OCI-LY1 (cell line): ENCODE measurements around the gene TLCD2.

Experiments
- H2AFZ ChIP-seq: fragments of 200-600 bp; sonication (generic), shearing (Covaris generic); 2 replicates; pipeline ENCODE4 v1.6.0; 2014; ENCODE audit warnings: antibody characterized with exemption, mild to moderate bottlenecking, low read length
- H3F3A ChIP-seq: fragments of 200-600 bp; sonication (generic), shearing (Covaris generic); 2 replicates; pipeline ENCODE4 v1.6.0; 2014; ENCODE audit warnings: mild to moderate bottlenecking, antibody characterized with exemption, low read length, moderate library complexity; ENCODE audit not compliant: insufficient read depth
- H3K27ac ChIP-seq: fragments of 200-600 bp; sonication (generic); 2 replicates; pipeline ENCODE4 v1.5.1; 2014; ENCODE audit warnings: low read length, mixed run types, mild to moderate bottlenecking, low read depth; ENCODE audit not compliant: poor library complexity, severe bottlenecking
- H3K27me3 ChIP-seq: fragments of 200-600 bp; sonication (generic); 2 replicates; pipeline ENCODE4 v1.6.0; 2014; ENCODE audit warnings: antibody characterized with exemption, mild to moderate bottlenecking, low read length, moderate library complexity; ENCODE audit not compliant: insufficient read depth
- H3K36me3 ChIP-seq: fragments of 200-600 bp; sonication (generic); 2 replicates; pipeline ENCODE4 v1.6.1; 2014; ENCODE audit warnings: mild to moderate bottlenecking, antibody characterized with exemption, low read length, moderate library complexity, mixed read lengths; ENCODE audit not compliant: insufficient read depth
- H3K4me1 ChIP-seq: fragments of 200-600 bp; sonication (generic); 2 replicates; pipeline ENCODE4 v1.5.1; 2014; ENCODE audit warnings: mild to moderate bottlenecking, low read length, moderate library complexity; ENCODE audit not compliant: insufficient read depth, severe bottlenecking
- H3K4me2 ChIP-seq: fragments of 200-600 bp; sonication (generic), shearing (Covaris generic); 2 replicates; pipeline ENCODE4 v1.6.1; 2014; ENCODE audit warnings: low read length
- H3K4me3 ChIP-seq: fragments of 200-600 bp; sonication (generic); 2 replicates; pipeline ENCODE4 v1.5.1; 2014; ENCODE audit warnings: low read length, low read depth, mild to moderate bottlenecking, mixed read lengths; ENCODE audit not compliant: poor library complexity, severe bottlenecking
- H3K79me2 ChIP-seq: fragments of 200-600 bp; shearing (Covaris generic); 2 replicates; pipeline ENCODE4 v1.6.1; 2016; ENCODE audit warnings: mixed run types, low read length, mixed read lengths; ENCODE audit not compliant: insufficient read depth
- H3K9ac ChIP-seq: fragments of 200-600 bp; sonication (generic), shearing (Covaris generic); 2 replicates; pipeline ENCODE4 v1.6.1; 2014; ENCODE audit warnings: mild to moderate bottlenecking, low read length, mixed read lengths
- H3K9me2 ChIP-seq: fragments of 200-600 bp; sonication (generic), shearing (Covaris generic); 2 replicates; pipeline ENCODE4 v1.6.1; 2014; ENCODE audit warnings: low read depth, mild to moderate bottlenecking, low read length, mixed read lengths
- H3K9me3 ChIP-seq: fragments of 200-600 bp; shearing (Covaris generic); 2 replicates; pipeline ENCODE4 v1.6.1; 2014; ENCODE audit warnings: low read length, mixed read lengths
- H4K20me1 ChIP-seq: fragments of 200-600 bp; sonication (generic), shearing (Covaris generic); 2 replicates; pipeline ENCODE4 v1.6.0; 2016; ENCODE audit warnings: mild to moderate bottlenecking, low read length; ENCODE audit not compliant: insufficient read depth
- EZH2 ChIP-seq: fragments of 200-600 bp; sonication (generic), shearing (Covaris generic); IDR thresholded peaks from 2 replicates; pipeline ENCODE4 v1.8.0; 2017; ENCODE audit warnings: borderline replicate concordance, mixed run types, mild to moderate bottlenecking, antibody characterized with exemption, low read length, moderate library complexity, mixed read lengths
- TF ChIP-seq, protein P1 (sequence below): fragments of 200-600 bp; sonication (generic), shearing (Covaris generic); IDR thresholded peaks from 2 replicates; pipeline ENCODE4 v1.5.1; 2017; ENCODE audit warnings: mild to moderate bottlenecking, antibody characterized with exemption, low read length, moderate library complexity, mixed read lengths

Gene TLCD2

DNA sequence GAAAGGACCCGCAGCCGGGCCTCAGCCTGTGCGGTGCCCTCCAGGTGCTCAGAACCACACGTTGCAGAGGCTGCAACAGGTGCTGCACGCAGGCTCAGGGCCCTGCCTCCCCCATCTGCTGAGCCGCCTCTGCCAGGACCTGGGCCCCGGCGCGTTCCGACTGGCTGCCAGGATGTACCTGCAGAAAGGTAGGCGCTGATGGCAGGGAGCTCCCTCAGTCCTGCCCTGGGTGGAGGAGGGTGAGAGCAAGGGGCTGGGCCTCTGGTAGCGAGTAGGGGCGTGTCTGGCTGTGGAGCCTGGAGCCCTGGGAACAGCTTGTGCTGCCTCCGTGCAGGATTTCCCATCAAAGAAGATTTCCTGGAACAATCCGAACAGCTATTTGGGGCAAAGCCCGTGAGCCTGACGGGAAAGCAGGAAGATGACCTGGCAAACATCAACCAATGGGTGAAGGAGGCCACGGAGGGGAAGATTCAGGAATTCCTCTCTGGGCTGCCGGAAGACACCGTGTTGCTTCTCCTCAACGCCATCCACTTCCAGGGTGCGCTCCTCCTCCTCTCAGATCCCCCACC lies 36.9 kb upstream of the TLCD2 start:
- H3K4me2 ChIP-seq, result no peak overlapping the region
- H2AFZ ChIP-seq, result no peak overlapping the region
- H3K9me2 ChIP-seq, result no peaks in the 10 kb centered on the region
- no peak overlapping the region for H3K27ac ChIP-seq
- H3K27me3 ChIP-seq, result no peaks in the 10 kb centered on the region; the same call in 1 of the 2 replicates
- H4K20me1 ChIP-seq, result no peaks in the 10 kb centered on the region
- no peaks in the 10 kb centered on the region for H3K36me3 ChIP-seq
- no peaks in the 10 kb centered on the region for H3K79me2 ChIP-seq
- TF ChIP-seq EZH2, result no peak
- TF ChIP-seq, protein P1, sequence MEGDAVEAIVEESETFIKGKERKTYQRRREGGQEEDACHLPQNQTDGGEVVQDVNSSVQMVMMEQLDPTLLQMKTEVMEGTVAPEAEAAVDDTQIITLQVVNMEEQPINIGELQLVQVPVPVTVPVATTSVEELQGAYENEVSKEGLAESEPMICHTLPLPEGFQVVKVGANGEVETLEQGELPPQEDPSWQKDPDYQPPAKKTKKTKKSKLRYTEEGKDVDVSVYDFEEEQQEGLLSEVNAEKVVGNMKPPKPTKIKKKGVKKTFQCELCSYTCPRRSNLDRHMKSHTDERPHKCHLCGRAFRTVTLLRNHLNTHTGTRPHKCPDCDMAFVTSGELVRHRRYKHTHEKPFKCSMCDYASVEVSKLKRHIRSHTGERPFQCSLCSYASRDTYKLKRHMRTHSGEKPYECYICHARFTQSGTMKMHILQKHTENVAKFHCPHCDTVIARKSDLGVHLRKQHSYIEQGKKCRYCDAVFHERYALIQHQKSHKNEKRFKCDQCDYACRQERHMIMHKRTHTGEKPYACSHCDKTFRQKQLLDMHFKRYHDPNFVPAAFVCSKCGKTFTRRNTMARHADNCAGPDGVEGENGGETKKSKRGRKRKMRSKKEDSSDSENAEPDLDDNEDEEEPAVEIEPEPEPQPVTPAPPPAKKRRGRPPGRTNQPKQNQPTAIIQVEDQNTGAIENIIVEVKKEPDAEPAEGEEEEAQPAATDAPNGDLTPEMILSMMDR, result no peak
- H3K9ac ChIP-seq, result no peak overlapping the region
- no peaks in the 10 kb centered on the region for H3K9me3 ChIP-seq
- H3K4me3 ChIP-seq, result no peak overlapping the region
- H3F3A ChIP-seq, result no peaks in the 10 kb centered on the region
- H3K4me1 ChIP-seq, result peaks cover 2% of the 10 kb centered on the region

DNA sequence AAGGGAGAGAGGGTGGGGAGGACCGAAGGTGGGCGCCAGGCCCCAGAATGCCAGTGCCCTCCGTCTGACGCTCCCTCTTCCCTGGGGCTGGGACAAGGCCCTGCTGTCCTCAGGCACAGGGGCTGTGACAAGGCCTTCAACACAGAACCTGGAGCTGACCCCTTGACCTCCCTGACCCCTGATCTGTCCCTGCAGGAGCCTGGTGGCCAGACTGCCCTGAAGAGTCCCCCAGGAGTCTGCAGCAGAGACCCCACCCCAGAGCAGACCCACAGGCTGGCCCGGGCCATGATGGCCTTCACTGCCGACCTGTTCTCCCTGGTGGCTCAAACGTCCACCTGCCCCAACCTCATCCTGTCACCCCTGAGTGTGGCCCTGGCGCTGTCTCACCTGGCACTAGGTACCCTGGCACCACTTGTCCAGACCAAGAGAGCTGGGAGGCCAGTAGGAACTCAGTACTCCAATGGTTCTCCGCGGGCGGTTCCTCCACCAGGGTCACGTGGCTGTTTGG lies 35.4 kb upstream of the TLCD2 start:
- TF ChIP-seq, protein P1, result no peak
- Histone ChIP-seq H3K79me2 (no peaks in the 10 kb centered on the region), H4K20me1 (no peaks in the 10 kb centered on the region), H3K9me2 (no peaks in the 10 kb centered on the region), H3K36me3 (no peaks in the 10 kb centered on the region), H3K9me3 (no peaks in the 10 kb centered on the region), H3K4me2 (no peak overlapping the region), H3K27me3 (no peaks in the 10 kb centered on the region; the same call in 1 of the 2 replicates), H3K27ac (no peak overlapping the region), H3K4me3 (no peak overlapping the region), H3K4me1 (no peaks in the 10 kb centered on the region), H3K9ac (no peak overlapping the region), H2AFZ (no peak overlapping the region), H3F3A (no peaks in the 10 kb centered on the region)

DNA sequence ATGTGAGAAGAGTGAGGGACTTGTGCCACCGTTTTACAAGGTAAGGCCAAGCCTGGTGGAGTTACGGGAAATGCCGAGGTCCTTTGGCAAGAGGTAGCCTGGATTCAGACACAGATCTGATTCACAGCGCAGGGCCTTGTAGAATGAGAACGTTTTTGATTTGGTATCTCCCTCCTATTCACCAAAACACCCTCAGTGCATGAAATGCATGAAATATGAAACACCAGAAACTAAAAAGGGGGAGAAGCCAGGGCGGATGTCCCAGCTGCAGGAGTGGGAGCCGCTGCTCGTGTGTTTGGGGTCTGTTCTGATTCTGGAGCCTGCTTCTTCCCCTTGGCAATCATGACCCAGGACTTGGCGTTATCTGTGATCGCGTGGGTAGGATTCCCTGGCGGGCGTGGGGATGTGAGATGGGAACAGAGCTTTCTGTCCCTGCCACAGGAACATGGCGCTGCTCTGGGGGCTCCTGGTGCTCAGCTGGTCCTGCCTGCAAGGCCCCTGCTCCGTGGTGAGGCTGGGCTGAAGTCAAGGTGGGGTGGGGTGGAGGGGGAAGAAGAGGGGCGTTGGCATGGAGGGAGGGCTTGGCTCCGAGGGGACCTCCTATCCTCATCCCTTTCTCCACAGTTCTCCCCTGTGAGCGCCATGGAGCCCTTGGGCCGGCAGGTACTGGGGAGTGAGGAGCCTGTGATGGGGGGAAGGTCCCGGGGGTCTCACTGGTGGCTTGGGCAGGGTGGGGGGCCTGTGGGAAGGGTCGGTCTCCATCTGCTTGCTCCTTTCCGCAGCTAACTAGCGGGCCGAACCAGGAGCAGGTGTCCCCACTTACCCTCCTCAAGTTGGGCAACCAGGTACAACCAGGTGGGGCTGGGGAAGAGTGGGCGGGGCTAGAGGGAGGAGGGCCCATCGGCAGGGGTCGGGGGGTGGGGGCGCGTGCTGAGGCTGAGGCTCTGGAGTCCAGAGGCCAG lies 34.7 kb upstream of the TLCD2 start:
- H3K27me3 ChIP-seq, result no peaks in the 10 kb centered on the region
- H3K27ac ChIP-seq, result no peak overlapping the region
- H3K4me2 ChIP-seq, result no peak overlapping the region
- no peaks in the 10 kb centered on the region for H3F3A ChIP-seq
- H2AFZ ChIP-seq, result no peak overlapping the region
- no peaks in the 10 kb centered on the region for H3K9me2 ChIP-seq
- no peaks in the 10 kb centered on the region for H3K79me2 ChIP-seq
- TF ChIP-seq, protein P1, result no peak
- no peak for TF ChIP-seq EZH2
- no peaks in the 10 kb centered on the region for H3K36me3 ChIP-seq
- no peak overlapping the region for H3K9ac ChIP-seq
- no peaks in the 10 kb centered on the region for H3K4me1 ChIP-seq
- H4K20me1 ChIP-seq, result no peaks in the 10 kb centered on the region
- no peaks in the 10 kb centered on the region for H3K9me3 ChIP-seq
- H3K4me3 ChIP-seq, result no peak overlapping the region
